Stimulated activated CD8-positive, alpha-beta memory T cell treated with anti-CD3 and anti-CD28 coated beads, Interleukin-15, amount 100 ng/mL, for 1 hour (primary cell): ENCODE results near the gene AGBL3.

Experiments
- DNase-seq: peaks from one replicate; pipeline ENCODE4 v3.0.0-alpha.2; 2020; ENCODE audit warnings: low read depth

Gene AGBL3

GRCh38 chr7:135147899-135148721 lies 161.8 kb downstream of the AGBL3 start, which contains the start of gene TMEM140:
TMEM140 (plus strand) TSS chr7:135148072; CDS start chr7:135164442, 16,370 bp downstream.
- no peak for DNase-seq

GRCh38 chr7:135150072-135150782 lies 163.9 kb downstream of the AGBL3 start:
- no peak for DNase-seq

GRCh38 chr7:135151132-135151531 lies 164.8 kb downstream of the AGBL3 start:
- DNase-seq = no peak

GRCh38 chr7:135151533-135151932 lies 165.2 kb downstream of the AGBL3 start:
- DNase-seq = no peak

GRCh38 chr7:135152442-135152841 lies 166.1 kb downstream of the AGBL3 start:
- no peak for DNase-seq

GRCh38 chr7:135154734-135155133 lies 168.4 kb downstream of the AGBL3 start:
- DNase-seq = no peak

GRCh38 chr7:135156290-135156689 lies 170.0 kb downstream of the AGBL3 start:
- DNase-seq = no peak

- no peak for DNase-seq
Measured at GRCh38 chr7:135158141-135158655, 171.9 kb downstream of the AGBL3 start.

- DNase-seq = no peak
Measured at GRCh38 chr7:135158874-135159273, 172.6 kb downstream of the AGBL3 start.

- DNase-seq = no peak
Measured at GRCh38 chr7:135159359-135160085, 173.2 kb downstream of the AGBL3 start.

- DNase-seq = no peak
Measured at GRCh38 chr7:135160098-135160857, 174.0 kb downstream of the AGBL3 start.

- no peak for DNase-seq
Measured at GRCh38 chr7:135160858-135161653, 174.7 kb downstream of the AGBL3 start.

- DNase-seq = no peak
Measured at GRCh38 chr7:135161669-135162068, 175.4 kb downstream of the AGBL3 start.

GRCh38 chr7:135162382-135163001 lies 176.2 kb downstream of the AGBL3 start:
- no peak for DNase-seq

GRCh38 chr7:135164357-135165061 lies 178.2 kb downstream of the AGBL3 start:
- DNase-seq = no peak

GRCh38 chr7:135165862-135166261 lies 179.6 kb downstream of the AGBL3 start:
- no peak for DNase-seq

- no peak for DNase-seq
Measured at GRCh38 chr7:135166338-135166990, 180.2 kb downstream of the AGBL3 start.

GRCh38 chr7:135167365-135167917 lies 181.1 kb downstream of the AGBL3 start:
- no peak for DNase-seq

- DNase-seq = no peak
Measured at GRCh38 chr7:135168001-135168400, 181.7 kb downstream of the AGBL3 start.
